ENCODE data around the gene XG.

Gene XG

GRCh38 chrX:2756548-2756947 lies 4.7 kb downstream of the XG start:
- no peak for TF ChIP-seq TAF1 (IDR thresholded peaks at IDR 0.05; ENCODE audit: borderline replicate concordance, insufficient read depth, low read length)
- no peak for TF ChIP-seq POLR2AphosphoS5 (IDR thresholded peaks at IDR 0.05; ENCODE audit: low read depth, low read length)
- TF ChIP-seq, protein P1, sequence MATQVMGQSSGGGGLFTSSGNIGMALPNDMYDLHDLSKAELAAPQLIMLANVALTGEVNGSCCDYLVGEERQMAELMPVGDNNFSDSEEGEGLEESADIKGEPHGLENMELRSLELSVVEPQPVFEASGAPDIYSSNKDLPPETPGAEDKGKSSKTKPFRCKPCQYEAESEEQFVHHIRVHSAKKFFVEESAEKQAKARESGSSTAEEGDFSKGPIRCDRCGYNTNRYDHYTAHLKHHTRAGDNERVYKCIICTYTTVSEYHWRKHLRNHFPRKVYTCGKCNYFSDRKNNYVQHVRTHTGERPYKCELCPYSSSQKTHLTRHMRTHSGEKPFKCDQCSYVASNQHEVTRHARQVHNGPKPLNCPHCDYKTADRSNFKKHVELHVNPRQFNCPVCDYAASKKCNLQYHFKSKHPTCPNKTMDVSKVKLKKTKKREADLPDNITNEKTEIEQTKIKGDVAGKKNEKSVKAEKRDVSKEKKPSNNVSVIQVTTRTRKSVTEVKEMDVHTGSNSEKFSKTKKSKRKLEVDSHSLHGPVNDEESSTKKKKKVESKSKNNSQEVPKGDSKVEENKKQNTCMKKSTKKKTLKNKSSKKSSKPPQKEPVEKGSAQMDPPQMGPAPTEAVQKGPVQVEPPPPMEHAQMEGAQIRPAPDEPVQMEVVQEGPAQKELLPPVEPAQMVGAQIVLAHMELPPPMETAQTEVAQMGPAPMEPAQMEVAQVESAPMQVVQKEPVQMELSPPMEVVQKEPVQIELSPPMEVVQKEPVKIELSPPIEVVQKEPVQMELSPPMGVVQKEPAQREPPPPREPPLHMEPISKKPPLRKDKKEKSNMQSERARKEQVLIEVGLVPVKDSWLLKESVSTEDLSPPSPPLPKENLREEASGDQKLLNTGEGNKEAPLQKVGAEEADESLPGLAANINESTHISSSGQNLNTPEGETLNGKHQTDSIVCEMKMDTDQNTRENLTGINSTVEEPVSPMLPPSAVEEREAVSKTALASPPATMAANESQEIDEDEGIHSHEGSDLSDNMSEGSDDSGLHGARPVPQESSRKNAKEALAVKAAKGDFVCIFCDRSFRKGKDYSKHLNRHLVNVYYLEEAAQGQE (IDR thresholded peaks at IDR 0.05; ENCODE audit: insufficient read depth in 1 of 2, low read depth in 2 of 2, low read length in 2 of 2), result no peak
- no peak for TF ChIP-seq FOXP2 (optimal IDR thresholded peaks at IDR 0.05; ENCODE audit: borderline replicate concordance, extremely low read depth, extremely low read length, insufficient read depth)
- no peak for TF ChIP-seq SIN3A (IDR thresholded peaks at IDR 0.05; ENCODE audit: borderline replicate concordance, insufficient read depth, low read length)

DNA sequence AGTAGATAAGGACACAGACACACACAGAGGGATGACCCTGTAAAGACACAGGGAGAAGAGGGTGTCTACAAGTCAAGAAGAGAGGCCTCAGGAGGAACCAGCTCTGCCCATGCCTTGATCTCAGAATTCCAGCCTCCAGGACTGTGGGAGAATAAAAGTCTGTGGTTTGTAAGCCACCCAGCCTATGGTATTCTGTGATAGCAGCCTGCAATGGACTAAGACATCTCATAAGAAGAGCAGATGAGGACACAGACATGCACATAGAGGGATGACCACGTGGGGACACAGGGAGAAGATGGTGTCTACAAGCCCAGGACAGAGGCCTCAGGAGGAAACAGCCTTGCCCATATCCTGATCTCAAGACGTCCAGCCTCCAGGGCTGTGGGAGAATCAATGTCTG lies 9.4 kb downstream of the XG start:
- no peak for TF ChIP-seq TAF1 (IDR thresholded peaks at IDR 0.05; ENCODE audit: borderline replicate concordance, insufficient read depth, low read length)
- TF ChIP-seq POLR2AphosphoS5 (IDR thresholded peaks at IDR 0.05; ENCODE audit: low read depth, low read length), result no peak
- TF ChIP-seq FOXP2 (optimal IDR thresholded peaks at IDR 0.05; ENCODE audit: borderline replicate concordance, extremely low read depth, extremely low read length, insufficient read depth), result no peak
- TF ChIP-seq SIN3A (IDR thresholded peaks at IDR 0.05; ENCODE audit: borderline replicate concordance, insufficient read depth, low read length), result no peak

DNA sequence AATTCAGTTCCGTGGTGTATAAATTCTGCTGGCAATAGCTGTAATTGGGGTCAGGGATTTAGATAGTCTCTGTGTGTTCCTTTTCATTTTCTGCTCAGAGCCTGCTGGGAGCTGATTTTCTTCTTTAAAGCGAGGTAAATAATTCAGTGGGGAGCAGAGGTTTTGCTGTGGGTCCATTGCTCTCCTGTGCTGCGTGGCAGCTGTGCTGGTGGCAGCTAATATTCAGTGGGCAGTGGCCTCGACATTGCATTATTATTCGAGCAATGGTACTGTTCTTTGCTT lies 13.7 kb downstream of the XG start:
- TF ChIP-seq SIN3A (IDR thresholded peaks at IDR 0.05; ENCODE audit: borderline replicate concordance, insufficient read depth, low read length) (no peak), POLR2AphosphoS5 (IDR thresholded peaks at IDR 0.05; ENCODE audit: low read depth, low read length) (no peak), TAF1 (IDR thresholded peaks at IDR 0.05; ENCODE audit: borderline replicate concordance, insufficient read depth, low read length) (no peak), FOXP2 (optimal IDR thresholded peaks at IDR 0.05; ENCODE audit: borderline replicate concordance, extremely low read depth, extremely low read length, insufficient read depth) (no peak)
- TF ChIP-seq, protein P1 (IDR thresholded peaks at IDR 0.05; ENCODE audit: insufficient read depth in 1 of 2, low read depth in 2 of 2, low read length in 2 of 2), result no peak

GRCh38 chrX:2766906-2767305 lies 15.1 kb downstream of the XG start:
- TF ChIP-seq SIN3A (IDR thresholded peaks at IDR 0.05; ENCODE audit: borderline replicate concordance, insufficient read depth, low read length) (no peak), TAF1 (IDR thresholded peaks at IDR 0.05; ENCODE audit: borderline replicate concordance, insufficient read depth, low read length) (no peak), POLR2AphosphoS5 (IDR thresholded peaks at IDR 0.05; ENCODE audit: low read depth, low read length) (no peak), FOXP2 (optimal IDR thresholded peaks at IDR 0.05; ENCODE audit: borderline replicate concordance, extremely low read depth, extremely low read length, insufficient read depth) (no peak)
- TF ChIP-seq, protein P1 (IDR thresholded peaks at IDR 0.05; ENCODE audit: insufficient read depth in 1 of 2, low read depth in 2 of 2, low read length in 2 of 2), result no peak

DNA sequence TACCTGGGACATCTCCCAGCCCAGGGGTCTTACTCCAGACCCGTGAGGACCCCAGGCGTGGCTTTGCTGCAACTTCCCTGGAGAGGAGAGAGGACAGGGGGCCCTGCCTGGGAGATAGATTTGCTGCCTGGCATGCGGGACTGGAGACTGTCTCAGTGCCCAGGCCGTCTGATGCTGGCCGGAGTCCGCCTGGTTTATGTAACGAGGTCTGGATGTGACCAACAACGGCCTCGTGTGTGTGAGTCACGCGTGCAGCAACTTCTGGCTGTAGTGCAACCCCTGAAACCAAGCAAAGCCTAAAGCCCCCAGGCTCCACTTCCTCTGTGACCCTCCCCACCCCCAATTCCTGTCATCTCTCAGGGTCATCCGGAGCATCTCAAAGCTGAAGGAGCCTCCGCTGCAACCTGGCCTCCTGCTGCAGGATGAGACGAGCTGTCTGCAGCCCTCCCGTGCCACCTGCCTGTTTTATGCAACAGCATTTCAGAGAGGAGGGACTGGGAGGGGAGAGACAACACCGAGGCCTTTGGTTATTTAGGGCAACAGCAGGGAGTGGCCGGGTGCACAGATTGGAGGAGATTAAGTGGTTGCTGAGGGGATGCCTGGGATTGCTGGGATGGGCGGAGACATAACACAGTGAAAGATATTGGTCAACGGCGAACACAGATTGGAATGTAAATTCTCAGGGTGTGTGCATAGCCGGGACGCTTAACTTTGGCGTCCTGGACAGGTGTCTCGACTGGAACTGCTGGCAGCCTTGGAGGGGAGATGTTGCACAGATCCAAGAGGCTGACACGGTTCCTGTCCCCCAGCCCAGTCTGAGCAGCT lies 16.0 kb downstream of the XG start:
- TF ChIP-seq, protein P1 (IDR thresholded peaks at IDR 0.05; ENCODE audit: insufficient read depth in 1 of 2, low read depth in 2 of 2, low read length in 2 of 2), result no peak
- TF ChIP-seq POLR2AphosphoS5 (IDR thresholded peaks at IDR 0.05; ENCODE audit: low read depth, low read length) (no peak), FOXP2 (optimal IDR thresholded peaks at IDR 0.05; ENCODE audit: borderline replicate concordance, extremely low read depth, extremely low read length, insufficient read depth) (no peak), TAF1 (IDR thresholded peaks at IDR 0.05; ENCODE audit: borderline replicate concordance, insufficient read depth, low read length) (no peak)
